Measurements from ENCODE around the gene GUCY2C. TPM values are rescaled to one million over a fixed set of nuclear protein-coding genes. Genes with fewer than 3 reads are reported as not detected.

Gene GUCY2C
- total and polyA plus RNA-seq, 10 of the 15 experiments (the other 5 are each of a cell fraction or from before 2014, with no cell fraction given) = 0.08 to 0.60 (median 0.17) TPM

DNA sequence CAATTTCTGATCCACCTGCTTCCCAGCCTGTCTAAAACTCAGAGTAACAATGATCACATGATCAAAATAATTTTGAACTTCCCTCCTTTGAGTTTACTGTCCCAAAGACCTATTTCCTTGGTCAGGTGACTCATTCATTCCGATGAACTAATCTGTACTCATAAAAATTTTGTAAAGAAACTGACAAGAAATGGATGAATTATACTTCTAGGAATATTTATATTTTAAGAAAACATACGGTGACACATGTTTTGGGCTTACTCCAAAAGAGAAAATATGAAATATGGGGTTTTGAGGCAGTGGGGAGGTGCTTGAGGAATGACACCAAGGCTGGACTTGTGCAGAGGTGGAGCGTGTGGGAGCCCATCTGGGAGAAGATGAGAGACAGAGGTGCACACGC, 42.0 kb downstream of the GUCY2C start (continued):
- no peak for TF ChIP-seq E2F8 (IDR thresholded peaks at IDR 0.05; ENCODE audit: low read depth, partially characterized antibody)

- CTCF ChIA-PET = interaction anchor here (1.0 kb wide), 1 partner anchor 467 kb away, joined by 3 read pairs; no protein-coding TSS in a partner anchor
- no TSS peak for BruUV-seq (replicated peaks)
- Histone ChIP-seq H3K27me3 (replicated peaks in 1 of 2; ENCODE audit: control insufficient read depth in 2 of 2, insufficient read depth in 2 of 2, low read length in 1 of 2) (no peaks in the 10 kb centered on the region), H4K20me1 (ENCODE audit: control insufficient read depth, insufficient read depth) (no peaks in the 10 kb centered on the region), H3K36me3 (ENCODE audit: control insufficient read depth in 2 of 2, insufficient read depth in 2 of 2, low read length in 1 of 2) (no peaks in the 10 kb centered on the region), H3K9me3 (replicated peaks; ENCODE audit: control insufficient read depth, insufficient read depth, low read length) (no peaks in the 10 kb centered on the region; the same call in 2 of the 3 replicates), H3K79me2 (ENCODE audit: control insufficient read depth, insufficient read depth, low read length) (no peaks in the 10 kb centered on the region), H3K4me2 (ENCODE audit: control insufficient read depth, insufficient read depth) (no peak overlapping the region), H3K4me3 (no peak overlapping the region), H2AFZ (ENCODE audit: control insufficient read depth, low read depth, low read length) (no peak overlapping the region), H3K9ac (ENCODE audit: control insufficient read depth, insufficient read depth, low read length) (no peak overlapping the region), H3K4me1 (ENCODE audit: control insufficient read depth, insufficient read depth, low read length) (no peaks in the 10 kb centered on the region), H3K27ac (ENCODE audit: control insufficient read depth, insufficient read depth) (no peak overlapping the region)
- in situ Hi-C loops (cut with MboI) (no loop called here), intact Hi-C loops (cut with micrococcal nuclease; ENCODE audit: unreplicated experiment) (no loop called here)
- DNase-seq (ENCODE audit: low read depth, low spot score) (no peak), FAIRE-seq (no peak), ATAC-seq (no peak)
- SMC1A ChIA-PET (ENCODE audit: uncharacterized antibody, unreplicated experiment) = no interaction called here
- RAD21 ChIA-PET (ENCODE audit: unreplicated experiment) = no interaction called here
- POLR2A ChIA-PET = interaction anchor here (0.6 kb wide), 1 partner anchor 14 kb away, joined by 3 read pairs; no protein-coding TSS in a partner anchor
- WGBS (ENCODE audit: insufficient coverage, insufficient replicate concordance, low lambda C conversion rate, missing lambda C conversion rate) = 15% methylated on average over 2 of the region's 2 CpGs
- TF ChIP-seq HDAC2 (IDR thresholded peaks at IDR 0.05) (no peak), CHD2 (IDR thresholded peaks at IDR 0.05; ENCODE audit: borderline replicate concordance, low read depth, low read length) (no peak), TCF3 (IDR thresholded peaks at IDR 0.05; ENCODE audit: borderline replicate concordance, insufficient read depth, low read depth, low read length) (no peak), STAT3 (IDR thresholded peaks at IDR 0.05; ENCODE audit: low read depth, low read length) (no peak), RB1 (IDR thresholded peaks at IDR 0.05; ENCODE audit: borderline replicate concordance) (no peak), SPI1 (IDR thresholded peaks at IDR 0.05; ENCODE audit: borderline replicate concordance, insufficient read depth, low read depth, low read length) (no peak)
- TF ChIP-seq, protein P1, sequence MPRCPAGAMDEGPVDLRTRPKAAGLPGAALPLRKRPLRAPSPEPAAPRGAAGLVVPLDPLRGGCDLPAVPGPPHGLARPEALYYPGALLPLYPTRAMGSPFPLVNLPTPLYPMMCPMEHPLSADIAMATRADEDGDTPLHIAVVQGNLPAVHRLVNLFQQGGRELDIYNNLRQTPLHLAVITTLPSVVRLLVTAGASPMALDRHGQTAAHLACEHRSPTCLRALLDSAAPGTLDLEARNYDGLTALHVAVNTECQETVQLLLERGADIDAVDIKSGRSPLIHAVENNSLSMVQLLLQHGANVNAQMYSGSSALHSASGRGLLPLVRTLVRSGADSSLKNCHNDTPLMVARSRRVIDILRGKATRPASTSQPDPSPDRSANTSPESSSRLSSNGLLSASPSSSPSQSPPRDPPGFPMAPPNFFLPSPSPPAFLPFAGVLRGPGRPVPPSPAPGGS (IDR thresholded peaks at IDR 0.05; ENCODE audit: borderline replicate concordance, insufficient read depth, low read depth, low read length, poor library complexity, severe bottlenecking) = no peak
- TF ChIP-seq, protein P2, sequence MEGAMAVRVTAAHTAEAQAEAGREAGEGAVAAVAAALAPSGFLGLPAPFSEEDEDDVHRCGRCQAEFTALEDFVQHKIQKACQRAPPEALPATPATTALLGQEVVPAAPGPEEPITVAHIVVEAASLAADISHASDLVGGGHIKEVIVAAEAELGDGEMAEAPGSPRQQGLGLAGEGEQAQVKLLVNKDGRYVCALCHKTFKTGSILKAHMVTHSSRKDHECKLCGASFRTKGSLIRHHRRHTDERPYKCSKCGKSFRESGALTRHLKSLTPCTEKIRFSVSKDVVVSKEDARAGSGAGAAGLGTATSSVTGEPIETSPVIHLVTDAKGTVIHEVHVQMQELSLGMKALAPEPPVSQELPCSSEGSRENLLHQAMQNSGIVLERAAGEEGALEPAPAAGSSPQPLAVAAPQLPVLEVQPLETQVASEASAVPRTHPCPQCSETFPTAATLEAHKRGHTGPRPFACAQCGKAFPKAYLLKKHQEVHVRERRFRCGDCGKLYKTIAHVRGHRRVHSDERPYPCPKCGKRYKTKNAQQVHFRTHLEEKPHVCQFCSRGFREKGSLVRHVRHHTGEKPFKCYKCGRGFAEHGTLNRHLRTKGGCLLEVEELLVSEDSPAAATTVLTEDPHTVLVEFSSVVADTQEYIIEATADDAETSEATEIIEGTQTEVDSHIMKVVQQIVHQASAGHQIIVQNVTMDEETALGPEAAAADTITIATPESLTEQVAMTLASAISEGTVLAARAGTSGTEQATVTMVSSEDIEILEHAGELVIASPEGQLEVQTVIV (IDR thresholded peaks at IDR 0.05; ENCODE audit: borderline replicate concordance, partially characterized antibody) = no peak
These were observed 43.9 kb downstream of the GUCY2C start for GRCh38 chr12:14652483-14652882.

All from GM12878 (cell line).